Inflammatory macrophage treated with lipopolysaccharide for 1 hour (primary cell): Measurements from ENCODE around the gene GALNT6.
"Not testable (repeated sequence)": the region's sequence is repeated elsewhere in the genome, so short reads cannot be mapped to it uniquely, and the experiment has no call there.

Experiments
- DNase-seq, 2 donors: peaks; one replicate each; pipeline ENCODE4 v3.0.0-alpha.2; 2020 to 2022

The GALNT6 gene

GRCh38 chr12:51320311-51320694 is 70.9 kb downstream of the GALNT6 start:
- DNase-seq, result no peak

- peak in 1 of 2 donors; percentile 35 for DNase-seq
Observed at GRCh38 chr12:51318846-51319599, 72.2 kb downstream of the GALNT6 start.

- DNase-seq, result not testable (repeated sequence)
Observed at GRCh38 chr12:51318057-51318806, 73.0 kb downstream of the GALNT6 start.

- no peak for DNase-seq
Observed at GRCh38 chr12:51311389-51311788, 79.8 kb downstream of the GALNT6 start.

GRCh38 chr12:51307655-51308593 is 83.3 kb downstream of the GALNT6 start:
- peak in 1 of 2 donors; percentile 55 for DNase-seq

- peak; percentile 71 to 75 for DNase-seq
Observed at GRCh38 chr12:51306507-51306906, 84.7 kb downstream of the GALNT6 start.
